Ramos (cell line): Measurements from ENCODE around the gene POLR3A.
"Not testable (repeated sequence)": the region's sequence is repeated elsewhere in the genome, so short reads cannot be mapped to it uniquely, and the experiment has no call there.

Source experiments
- in situ Hi-C: fragments of 300-500 bp; cut with MboI; formaldehyde crosslinking; loops from one replicate; pipeline ENCODE4 v1.14.3; 2022; ENCODE audit warnings: low sequenced_read_pairs; ENCODE audit not compliant: unreplicated experiment

The POLR3A gene

DNA sequence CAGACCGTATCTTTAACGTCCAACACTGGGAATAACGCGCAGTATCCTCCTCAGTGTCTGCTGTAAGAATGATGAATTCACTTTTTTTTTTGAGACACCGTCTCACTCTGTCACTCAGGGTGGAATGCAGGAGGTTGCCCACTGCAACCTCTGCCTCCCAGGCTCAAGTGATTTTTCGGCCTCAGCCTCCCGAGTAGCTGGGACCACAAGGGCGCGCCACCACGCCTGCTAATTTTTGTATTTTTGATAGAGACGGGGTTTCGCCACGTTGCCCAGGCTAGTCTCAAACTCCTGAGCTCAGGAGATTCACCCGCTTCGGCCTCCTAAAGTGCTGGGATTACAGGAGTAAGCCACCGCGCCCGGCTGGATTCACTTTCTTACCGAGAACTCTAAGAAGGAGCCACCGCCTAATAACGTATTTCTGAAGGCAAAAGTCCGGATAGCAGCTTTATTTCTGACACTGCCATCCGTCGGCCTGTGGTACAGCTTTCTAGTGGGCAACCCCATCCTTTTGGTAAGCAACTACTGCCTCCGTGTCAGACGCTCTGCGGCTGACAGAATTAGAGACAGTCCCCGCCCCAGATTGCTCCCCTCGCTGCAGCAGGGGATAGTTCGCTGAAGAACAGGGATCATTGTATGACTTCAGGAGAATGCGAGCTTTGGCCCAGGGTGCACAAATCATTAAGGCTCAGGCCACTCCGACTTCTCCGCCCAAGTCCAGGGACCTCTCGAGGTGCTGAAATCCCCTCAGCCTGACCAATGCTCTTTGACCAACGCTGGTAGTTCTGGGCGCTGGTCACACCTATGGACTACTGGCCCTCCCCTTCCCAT is 662 bp downstream of the POLR3A start:
- in situ Hi-C loops = loop anchor here (25.0 kb wide), 1 partner anchor 1059 kb away; no protein-coding TSS in a partner anchor

DNA sequence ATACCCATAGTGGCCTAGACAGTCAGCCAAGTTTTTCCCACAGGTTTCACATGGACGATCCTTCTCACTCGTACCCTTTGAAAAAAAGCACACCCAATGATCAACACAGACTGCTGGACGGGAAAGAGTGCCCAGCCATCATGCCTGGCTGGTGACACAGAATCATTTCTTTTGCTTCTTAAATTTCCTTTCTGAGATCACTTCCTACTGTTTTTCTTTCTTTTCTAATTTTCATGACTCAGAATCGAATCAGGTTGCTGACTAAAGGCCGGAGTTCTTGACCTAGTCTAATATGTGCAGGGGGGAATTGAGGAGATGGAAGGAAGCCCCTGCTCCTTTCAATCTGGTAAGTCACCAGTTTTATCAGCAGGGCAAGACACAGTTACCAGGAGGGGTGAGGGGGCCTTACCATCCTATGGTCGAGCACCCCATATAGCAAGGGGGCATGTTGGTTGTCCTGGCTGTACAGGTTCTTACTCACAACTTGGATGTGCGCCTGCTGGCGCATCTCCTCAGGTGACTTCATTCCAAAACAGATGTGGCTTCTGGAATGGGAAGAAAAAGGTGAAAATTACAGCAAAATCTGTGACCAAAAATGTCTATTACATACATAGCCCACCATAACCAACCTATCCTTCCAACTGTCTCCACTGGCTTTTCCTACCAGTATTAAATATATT is 3.5 kb downstream of the POLR3A start:
- in situ Hi-C loops = loop anchor here (25.0 kb wide), 1 partner anchor 1061 kb away; no protein-coding TSS in a partner anchor

DNA sequence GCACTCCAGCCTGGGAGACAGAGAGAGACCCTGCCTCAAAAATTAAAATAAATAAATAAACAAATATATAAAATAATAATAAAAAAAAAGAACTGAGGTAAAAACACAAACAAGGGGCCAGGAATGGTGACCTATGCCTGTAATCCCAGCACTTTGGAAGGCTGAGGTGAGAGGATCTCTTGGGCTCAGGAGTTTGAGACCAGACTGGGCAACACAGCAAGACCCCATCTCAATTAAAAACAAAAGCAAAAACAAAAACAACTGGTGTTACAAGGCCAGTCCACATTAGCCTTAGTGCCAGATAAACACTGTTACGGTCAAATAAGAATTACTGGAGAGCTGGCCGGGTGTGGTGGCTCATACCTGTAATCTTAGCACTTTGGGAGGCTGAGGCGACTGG is 5.6 kb downstream of the POLR3A start:
- in situ Hi-C loops = no loop called here

DNA sequence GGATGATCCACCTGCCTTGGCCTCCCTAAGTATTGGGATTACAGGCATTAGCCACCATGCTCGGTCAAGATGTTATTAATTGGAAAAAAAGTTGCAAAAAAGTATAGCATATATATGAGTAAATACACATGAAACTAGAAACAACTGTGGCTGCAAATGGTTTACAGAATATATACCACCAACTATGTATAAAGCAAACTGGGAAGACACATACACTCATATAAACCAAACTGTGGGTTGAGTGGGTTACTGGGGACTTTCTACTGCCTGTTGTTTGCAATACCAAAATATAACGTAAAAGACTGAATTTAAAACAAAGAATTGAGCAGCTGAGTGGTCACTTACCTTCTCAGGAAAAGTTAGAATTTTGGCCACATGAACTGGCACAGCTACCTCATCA is 8.1 kb downstream of the POLR3A start:
- in situ Hi-C loops = no loop called here

DNA sequence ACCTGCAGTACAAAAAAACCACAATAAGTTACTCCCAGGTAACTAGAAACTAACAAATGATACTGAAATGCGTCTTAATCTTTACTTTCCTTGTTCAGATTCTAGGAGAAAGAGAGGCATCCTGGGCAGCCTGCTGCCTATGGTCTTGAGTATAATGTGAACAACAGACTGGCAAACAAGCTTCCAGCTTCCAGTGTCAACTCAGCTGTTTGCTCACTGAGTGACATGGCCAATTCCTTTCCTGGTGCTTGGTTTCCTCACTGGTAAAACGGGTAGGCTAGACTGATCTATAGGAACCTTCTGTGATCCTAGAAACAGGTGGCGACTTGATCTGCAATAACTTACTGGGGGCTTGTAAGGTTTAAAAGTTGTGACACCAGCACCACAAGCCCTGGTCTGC is 10.1 kb downstream of the POLR3A start:
- in situ Hi-C loops = no loop called here

DNA sequence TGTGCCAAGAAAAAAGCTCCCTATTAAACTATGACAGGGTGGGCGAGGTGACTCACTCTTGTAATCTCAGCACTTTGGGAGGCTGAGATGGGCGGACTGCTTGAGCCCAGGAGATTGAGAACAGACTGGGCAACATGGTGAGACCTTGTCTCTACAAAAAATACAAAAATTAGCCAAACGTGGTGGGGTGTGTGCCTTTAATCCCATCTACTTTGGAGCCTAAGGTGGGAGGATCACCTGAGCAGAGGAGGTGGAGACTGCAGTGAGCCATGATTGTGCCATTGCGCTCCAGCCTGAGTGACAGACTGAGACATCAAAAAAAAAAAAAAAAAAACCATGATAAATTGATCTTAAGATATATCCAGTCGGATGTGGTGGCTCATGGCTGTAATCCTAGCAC is 11.5 kb downstream of the POLR3A start:
- in situ Hi-C loops = no loop called here

DNA sequence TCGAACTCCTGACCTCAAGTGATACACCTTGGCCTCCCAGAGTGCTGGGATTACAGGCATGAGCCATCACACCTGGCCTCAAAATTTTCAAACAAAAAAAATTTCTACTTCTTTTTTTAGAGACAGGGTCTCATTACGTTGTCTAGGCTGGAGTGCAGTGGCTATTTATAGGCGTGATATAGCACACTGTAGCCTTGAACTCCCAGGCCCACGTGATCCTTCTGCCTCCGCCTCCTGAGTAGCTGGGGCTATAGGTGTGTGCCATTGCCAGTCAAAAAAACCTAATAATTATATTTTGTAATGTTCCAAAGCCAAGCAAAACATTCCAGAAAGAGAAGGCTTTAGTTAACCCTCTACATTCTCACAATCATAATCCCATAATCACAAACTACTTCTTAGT is 13.8 kb downstream of the POLR3A start:
- in situ Hi-C loops = no loop called here

DNA sequence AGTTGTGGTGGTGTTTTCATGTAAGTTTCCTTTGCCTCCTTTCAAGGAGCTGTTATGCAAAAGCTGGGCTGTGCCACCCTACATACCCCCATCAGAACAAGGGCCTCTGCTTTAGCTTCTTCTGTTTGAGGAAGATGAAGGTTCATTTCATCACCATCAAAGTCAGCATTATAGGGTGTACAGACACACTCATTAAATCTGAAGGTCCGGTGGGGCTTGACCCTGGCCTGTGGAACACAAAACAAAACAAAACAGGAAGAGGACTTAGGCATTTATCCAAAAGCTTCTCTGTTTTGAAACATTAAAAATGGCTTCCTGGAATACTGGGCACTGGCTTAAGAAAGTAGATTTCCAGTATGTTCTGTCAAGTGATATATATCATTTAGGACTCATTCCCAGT is 15.8 kb downstream of the POLR3A start:
- in situ Hi-C loops = no loop called here

DNA sequence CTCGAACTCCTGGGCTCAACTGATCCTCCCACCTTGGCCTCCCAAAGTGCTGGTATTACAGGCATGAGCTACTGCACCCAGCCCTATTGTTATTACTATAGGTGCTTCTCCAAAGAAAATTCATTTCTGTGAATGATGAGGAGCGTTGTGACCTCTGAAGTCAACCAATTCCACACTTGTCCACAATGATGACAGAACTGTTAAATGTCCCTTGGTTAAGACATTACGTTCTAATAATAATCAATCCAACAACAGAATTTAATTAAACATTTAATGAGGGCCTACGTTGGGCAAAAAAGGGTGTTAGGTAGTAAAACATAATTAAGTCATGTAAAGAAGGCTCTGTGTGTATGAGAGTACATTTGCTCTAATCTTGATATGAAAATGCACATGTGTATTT is 18.2 kb downstream of the POLR3A start:
- in situ Hi-C loops = no loop called here

DNA sequence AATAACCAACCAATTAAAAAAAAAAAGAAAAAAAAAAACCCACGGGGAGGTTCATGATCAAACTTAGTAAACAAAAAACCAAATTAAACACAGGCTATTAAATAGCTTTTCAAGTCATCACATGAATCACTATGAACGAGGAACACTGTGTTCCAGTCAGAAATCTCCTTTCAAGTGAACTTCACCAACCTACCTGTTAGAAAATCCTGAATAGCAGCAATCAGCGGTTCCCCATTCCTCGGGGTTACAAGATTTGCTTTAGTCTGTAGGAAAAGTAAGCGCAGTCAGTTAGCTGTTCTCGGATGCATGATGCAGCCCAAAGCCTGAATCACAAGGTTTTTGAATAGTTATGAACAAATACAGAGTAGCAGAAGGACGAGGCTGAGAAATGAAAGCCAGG is 19.0 kb downstream of the POLR3A start:
- in situ Hi-C loops = no loop called here

DNA sequence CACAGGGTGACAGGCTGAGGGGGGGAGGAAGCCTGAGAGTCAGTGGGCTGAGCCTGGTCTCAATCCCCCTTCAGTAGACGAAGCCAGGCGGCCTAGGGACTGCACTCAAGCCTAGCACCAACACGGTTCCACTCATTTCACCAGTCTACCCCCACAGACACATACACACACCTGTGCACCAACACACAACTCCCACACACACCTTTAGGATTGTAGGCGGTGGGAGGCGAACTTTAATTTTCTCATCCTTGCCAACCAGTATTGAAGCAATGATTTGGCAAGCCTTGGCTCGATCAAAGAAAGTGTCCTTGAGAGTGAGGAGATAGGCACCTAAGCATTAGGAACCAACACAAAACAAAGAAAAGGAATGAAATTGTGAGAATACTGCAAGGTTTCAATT is 19.7 kb downstream of the POLR3A start:
- in situ Hi-C loops = no loop called here

DNA sequence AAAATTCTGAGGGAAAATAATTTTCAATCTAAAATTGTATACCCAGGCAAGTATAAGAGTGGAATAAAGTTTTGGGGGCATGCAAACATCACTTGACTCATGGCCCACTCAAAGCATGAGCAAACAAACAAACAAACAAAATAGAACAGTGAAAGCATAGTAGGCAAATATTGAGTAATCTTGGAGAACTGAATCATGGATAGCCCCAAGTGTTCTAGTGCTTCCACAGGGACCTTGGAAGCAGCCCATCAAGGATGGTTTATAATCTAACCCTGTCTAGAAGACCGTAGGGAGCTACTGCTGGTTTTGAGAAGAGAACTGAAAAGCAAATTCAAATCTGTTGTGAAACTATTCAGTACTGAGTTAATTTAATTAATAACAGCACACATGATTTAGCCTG is 22.1 kb downstream of the POLR3A start:
- in situ Hi-C loops = no loop called here

DNA sequence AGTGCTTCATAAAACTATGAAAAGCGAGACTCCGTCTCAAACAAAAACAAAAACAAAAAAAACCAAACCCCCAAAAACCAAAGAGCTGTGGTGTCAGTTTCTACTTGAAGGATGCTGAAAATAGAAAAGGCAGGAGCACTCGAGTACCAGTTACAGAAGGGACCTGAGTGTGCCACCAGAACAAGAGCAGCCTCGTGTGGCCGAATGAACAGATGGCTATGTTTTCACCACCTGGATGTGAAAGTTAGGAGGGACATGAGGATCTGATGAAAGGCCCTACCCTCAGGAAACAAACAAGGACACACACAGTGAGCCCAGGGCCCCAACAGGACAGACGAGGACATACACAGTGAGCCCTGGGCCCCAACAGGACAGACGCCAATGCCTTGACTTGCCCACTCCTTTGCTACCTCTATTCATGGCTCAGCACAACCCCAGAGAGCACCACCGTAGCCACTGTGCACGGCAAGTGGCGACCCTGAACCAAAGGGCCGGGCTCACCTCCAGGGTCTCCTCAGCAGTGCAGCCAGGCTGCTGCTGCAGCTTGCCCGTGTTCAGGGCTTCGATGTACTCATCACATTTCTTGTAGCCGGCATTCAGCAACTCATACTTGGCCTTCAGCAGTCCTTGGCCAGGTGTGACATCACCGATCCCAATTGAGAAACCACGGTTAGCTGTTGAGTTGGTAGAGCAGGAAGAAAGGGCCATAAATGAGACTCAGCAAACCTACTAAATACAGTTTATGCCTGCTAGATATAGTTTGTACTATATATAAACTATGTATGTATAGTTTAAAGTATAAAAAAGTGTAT is 24.9 kb downstream of the POLR3A start:
- in situ Hi-C loops = no loop called here

DNA sequence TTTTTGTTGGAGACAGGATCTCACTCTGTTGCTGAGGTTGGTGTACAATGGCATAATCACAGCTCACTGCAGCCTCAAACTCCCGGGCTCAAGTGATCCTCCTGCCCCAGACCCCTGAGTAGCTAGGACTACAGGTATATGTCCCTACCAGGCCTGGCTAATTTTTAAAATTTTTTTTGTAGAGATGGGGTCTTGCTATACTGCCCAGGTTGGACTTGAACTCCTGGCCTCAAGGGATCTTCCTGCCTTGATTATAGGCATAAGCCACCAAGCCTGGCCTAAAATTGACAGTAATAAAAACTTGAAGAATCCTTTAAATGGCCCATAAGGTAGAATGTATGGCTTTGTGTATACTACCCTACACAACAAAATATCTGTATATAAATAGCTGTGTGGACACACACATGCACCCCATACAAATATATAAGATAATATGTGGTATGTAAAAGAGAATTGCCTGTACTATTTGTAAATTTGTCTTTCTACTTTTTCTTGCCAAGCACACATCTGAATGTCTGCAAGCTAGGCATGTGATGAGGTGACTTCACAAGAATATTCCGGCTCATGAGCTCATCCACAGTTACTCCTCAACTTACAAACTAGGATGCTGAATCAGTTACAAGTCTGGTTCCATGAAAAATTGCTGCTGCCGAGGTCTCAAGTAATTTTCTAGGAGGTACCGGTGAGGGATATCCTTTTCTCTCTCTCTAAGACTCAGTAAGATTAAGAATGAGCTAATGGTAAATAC is 26.6 kb downstream of the POLR3A start:
- in situ Hi-C loops = no loop called here

DNA sequence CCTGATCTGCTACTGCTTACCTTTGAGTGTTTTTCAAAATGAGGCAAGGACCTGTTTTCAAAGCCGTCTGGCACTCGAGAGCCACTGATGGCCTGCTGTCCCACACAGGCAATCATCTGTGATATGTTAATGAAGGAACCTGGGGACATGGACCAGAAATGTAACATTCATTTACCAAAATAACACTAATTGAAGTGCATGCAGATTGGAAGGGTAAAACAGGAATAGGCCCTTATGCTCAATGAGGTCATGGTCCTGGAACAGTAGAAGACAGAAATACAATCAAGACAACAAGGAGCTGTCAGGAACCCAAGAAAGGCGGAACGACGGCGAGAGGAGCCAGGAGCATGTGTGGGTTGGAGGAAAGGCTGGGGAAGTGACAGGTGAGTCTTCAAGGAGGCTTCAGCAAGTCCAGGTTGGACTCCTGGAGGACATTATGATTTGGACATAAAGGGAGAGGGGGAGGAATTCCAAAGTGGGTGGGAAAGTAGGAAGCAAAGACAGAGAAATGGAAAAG is 28.3 kb downstream of the POLR3A start:
- in situ Hi-C loops = no loop called here

DNA sequence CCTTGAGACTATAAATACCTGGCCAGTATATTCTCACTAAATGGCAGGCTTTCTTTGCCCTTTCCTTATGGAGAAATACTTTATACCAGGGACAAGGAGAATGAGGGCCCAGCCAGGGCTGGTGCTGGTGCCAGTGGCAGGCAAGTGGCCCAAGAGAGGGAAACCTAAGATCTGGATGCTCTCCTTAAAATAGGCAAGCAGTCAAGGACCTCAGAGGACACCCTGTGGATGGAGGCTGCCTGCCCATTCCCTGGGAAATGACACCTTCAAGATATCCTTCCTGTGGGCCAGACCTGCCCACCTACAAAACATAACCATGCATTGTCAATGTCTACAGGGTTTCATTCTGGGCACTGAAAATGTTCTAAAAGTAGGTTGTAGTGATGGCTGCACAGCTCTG is 29.1 kb downstream of the POLR3A start:
- in situ Hi-C loops = no loop called here

DNA sequence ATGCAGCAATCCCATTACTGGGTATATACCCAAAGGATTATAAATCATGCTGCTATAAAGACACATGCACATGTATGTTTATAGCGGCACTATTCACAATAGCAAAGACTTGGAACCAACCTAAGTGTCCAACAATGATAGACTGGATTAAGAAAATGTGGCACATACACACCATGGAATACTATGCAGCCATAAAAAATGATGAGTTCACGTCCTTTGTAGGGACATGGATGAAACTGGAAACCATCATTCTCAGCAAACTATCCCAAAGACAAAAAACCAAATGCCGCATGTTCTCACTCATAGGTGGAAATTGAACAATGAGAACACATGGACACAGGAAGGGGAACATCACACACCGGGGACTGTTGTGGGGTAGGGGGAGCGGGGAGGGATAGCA is 30.5 kb downstream of the POLR3A start:
- in situ Hi-C loops = not testable (repeated sequence)

DNA sequence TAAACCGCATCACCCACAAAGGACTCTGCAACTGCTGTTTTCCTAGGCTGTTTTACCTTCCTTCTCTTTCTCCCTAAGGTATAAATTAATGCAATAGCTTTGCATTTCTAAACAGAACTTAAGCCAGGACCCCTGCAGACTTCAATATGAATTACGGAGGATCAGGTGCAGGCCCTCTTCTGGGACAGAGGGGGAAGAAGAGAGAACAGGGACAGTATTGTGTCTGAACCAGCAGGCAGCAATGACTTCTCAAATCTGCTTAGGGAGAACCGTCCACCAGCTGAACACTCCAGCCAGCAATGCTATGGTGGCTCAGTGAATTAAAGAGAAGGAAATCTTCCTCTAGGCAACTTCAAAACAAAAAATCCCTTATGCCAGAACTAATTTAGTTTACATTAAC is 35.7 kb downstream of the POLR3A start:
- in situ Hi-C loops = no loop called here

DNA sequence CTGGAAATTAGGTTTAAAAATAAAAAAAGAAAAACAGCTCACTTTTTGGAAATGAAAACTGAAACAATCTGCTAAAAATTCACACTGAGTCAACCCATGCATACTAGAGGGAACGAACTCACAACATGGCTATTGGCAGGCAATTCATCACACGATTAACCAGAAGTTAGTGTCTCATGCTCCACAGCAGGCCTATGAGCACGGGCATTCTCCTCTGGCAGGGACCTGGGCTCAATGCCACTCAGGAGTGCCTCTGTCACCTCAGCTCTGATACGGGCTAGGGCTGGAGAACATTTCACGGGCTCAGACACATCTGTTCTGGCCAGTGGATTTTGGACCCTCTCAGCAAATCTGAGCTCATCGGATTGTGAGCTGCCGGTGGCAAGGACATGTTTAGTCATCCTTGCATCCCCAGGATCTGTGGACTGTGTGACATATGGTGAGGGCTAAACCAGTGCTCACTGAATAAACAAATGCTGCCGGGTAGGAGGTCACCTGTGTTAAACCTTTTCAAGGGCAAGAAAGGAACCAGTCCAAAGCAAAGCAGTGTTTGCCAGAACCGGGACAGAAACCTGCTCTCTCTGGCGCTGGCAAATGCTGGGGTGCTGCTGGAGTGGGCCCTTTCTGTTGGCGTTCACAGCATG is 40.1 kb downstream of the POLR3A start:
- in situ Hi-C loops = no loop called here
